Measurements from ENCODE around the gene PA2G4.

Gene PA2G4

DNA sequence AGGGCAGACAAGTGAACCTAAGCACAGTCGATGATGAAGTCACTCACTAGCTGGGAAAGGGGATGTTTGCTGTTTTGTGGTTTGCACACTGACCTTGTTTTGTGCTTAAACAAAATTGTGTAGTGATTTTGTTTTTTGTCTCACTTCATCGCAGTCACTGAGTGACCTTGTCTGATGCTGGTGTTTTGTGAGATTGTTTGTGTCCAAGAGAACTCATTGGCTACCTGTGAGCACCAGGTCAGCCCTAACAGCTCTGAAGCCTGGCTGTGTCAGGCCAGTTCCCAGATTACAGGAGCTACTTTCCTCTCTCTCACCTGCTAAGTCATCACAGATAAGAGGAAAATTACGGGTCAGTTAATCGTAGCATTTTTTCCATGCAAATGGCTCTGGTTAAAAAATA is 19.8 kb downstream of the PA2G4 start:
- no peak for DNase-seq (ENCODE audit: low read depth in 2 of 2)

GRCh38 chr12:56126732-56127239 is 22.4 kb downstream of the PA2G4 start:
- no peak for DNase-seq (ENCODE audit: low read depth in 2 of 2)

GRCh38 chr12:56127485-56127887 is 23.1 kb downstream of the PA2G4 start:
- DNase-seq (ENCODE audit: low read depth in 2 of 2) = no peak

DNA sequence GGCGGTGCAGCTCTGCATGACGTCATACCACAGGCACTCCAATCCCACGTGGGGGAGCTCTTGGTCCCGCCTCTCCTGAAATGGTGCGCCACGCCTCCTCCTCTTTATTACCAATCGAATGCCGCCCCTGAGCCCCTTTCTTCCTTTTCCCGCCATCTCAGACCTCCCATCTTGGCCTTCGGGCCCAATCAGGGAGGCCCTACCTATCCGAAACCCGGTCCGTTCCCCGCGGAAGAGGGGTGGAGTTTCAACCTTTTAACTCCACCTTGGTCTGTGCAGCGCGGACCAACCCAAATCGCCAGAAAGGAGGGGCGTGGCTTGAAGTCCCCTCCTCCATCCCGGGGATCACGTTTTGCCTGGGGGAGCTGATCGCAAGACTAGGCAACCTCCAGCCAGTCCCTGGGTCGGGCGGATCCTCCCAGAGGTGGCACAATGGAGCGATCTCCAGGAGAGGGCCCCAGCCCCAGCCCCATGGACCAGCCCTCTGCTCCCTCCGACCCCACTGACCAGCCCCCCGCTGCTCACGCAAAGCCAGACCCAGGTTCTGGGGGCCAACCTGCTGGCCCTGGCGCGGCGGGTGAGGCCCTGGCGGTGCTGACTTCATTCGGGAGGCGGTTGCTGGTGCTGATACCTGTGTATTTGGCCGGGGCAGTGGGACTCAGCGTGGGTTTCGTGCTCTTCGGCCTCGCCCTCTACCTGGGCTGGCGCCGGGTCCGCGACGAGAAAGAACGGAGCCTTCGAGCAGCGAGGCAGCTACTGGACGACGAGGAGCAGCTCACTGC is 23.7 kb downstream of the PA2G4 start, which contains the start of gene ESYT1:
Gene ESYT1 (plus strand): TSS at position 380 of the 782 bp plus-strand sequence. CDS start 53 bp downstream, at position 433.
- DNase-seq (ENCODE audit: low read depth in 2 of 2) = peak; percentile 89 to 96

GRCh38 chr12:56128670-56129205 is 24.4 kb downstream of the PA2G4 start:
- no peak for DNase-seq (ENCODE audit: low read depth in 2 of 2)

- DNase-seq (ENCODE audit: low read depth in 2 of 2) = peak; percentile 34 to 55
Observed at GRCh38 chr12:56129206-56129941, 25.0 kb downstream of the PA2G4 start.

DNA sequence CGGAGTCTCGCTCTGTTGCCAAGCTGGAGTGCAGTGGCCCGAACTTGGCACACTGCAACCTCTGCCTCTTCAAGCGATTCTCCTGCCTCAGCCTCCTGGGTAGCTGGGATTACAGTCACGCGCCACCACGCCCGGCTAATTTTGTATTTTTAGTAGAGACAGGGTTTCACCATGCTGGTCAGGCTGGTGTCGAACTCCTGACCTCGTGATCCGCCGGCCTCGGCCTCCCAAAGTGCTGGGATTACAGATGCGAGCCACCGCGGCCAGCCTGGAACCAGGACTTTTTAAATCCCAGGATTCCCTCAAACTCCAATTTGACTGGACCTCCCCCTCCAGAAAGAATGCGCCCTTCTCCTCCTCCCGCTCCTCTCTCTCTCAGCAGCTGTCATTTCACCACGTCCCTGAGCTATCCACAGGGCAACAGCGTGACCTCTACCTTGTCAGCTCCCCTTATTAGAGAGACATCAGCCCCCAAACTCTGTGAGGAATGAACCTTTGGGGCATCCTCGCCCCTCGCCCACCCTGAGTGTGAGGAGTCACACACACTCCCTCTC is 25.7 kb downstream of the PA2G4 start:
- DNase-seq (ENCODE audit: low read depth in 2 of 2) = no peak

GRCh38 chr12:56130876-56131275 is 26.5 kb downstream of the PA2G4 start:
- no peak for DNase-seq (ENCODE audit: low read depth in 2 of 2)

- no peak for DNase-seq (ENCODE audit: low read depth in 2 of 2)
Observed at GRCh38 chr12:56134897-56135296, 30.5 kb downstream of the PA2G4 start.

- DNase-seq (ENCODE audit: low read depth in 2 of 2) = no peak
Observed at GRCh38 chr12:56137853-56138571, 33.7 kb downstream of the PA2G4 start.

DNA sequence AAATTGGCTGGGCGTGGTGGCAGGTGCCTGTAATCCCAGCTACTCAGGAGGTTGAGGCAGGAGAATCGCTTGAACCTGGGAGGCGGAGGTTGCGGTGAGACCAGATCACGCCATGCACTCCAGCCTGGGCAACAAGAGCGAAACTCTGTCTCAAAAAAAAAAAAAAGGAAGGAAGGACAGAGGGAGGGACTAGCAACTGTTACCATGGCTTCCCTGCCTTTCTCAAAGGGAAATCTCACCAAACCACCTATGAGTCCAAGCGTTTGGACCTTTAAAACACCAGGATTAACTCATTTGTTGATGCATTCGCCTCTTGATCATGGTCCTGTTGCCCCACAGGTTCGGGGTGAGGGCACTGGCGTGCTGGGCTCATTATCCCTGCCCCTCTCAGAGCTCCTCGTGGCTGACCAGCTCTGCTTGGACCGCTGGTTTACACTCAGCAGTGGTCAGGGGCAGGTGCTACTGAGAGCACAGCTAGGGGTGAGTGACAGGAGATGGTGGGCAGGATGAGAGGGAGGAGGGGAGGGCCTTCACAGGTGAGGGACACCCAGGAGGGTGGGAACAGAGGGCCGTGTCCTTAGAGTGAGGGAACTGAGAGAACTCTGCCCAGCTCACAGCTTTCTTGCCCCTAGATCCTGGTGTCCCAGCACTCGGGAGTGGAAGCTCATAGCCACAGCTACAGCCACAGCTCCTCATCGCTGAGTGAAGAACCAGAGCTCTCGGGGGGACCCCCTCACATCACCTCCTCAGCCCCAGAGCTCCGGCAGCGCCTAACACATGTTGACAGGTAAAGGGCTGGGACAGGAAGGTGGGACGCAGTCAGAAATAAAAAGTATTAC is 37.8 kb downstream of the PA2G4 start:
- no peak for DNase-seq (ENCODE audit: low read depth in 2 of 2)

GRCh38 chr12:56143217-56143616 is 38.9 kb downstream of the PA2G4 start:
- DNase-seq (ENCODE audit: low read depth in 2 of 2) = no peak

GRCh38 chr12:56143870-56144269 is 39.5 kb downstream of the PA2G4 start:
- no peak for DNase-seq (ENCODE audit: low read depth in 2 of 2)

GRCh38 chr12:56145217-56145616 is 40.9 kb downstream of the PA2G4 start:
- no peak for DNase-seq (ENCODE audit: low read depth in 2 of 2)

- no peak for DNase-seq (ENCODE audit: low read depth in 2 of 2)
Observed at GRCh38 chr12:56146492-56147460, 42.4 kb downstream of the PA2G4 start.

GRCh38 chr12:56150563-56150962 is 46.2 kb downstream of the PA2G4 start:
- DNase-seq (ENCODE audit: low read depth in 2 of 2) = no peak

DNA sequence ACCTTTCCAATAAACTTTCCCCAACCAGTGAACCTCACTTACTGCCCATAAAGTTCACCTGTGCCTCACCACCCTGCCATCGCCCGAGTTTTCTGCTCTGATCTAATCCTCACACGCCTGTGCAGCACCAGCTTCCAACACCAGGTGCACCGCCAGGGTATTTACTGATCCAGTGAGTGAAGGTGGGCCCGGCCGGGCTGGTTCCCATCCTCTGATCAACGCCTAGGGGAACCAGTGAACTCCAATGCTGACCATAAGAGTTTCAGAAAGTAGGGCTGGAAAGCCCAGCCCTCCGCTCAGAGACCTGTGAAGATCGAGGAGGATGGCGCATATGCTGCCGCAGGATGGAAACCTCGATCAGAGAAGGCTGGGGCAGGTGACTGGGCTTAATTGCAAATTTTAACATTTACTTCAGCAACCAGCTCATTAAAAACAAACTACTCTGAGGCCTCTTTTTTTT is 47.3 kb downstream of the PA2G4 start:
- peak; percentile 66 to 67 for DNase-seq (ENCODE audit: low read depth in 2 of 2)

- DNase-seq (ENCODE audit: low read depth in 2 of 2) = peak; percentile 91 to 95
Observed at GRCh38 chr12:56152132-56152755, 47.9 kb downstream of the PA2G4 start, which contains the start of gene MYL6B. TSS of gene MYL6B (plus strand) at chr12:56152587. CDS start at chr12:56153919, 1,332 bp downstream.

All from stimulated activated CD4-positive, alpha-beta T cell treated with anti-CD3 and anti-CD28 coated beads, Interleukin-4, amount 100 ng/mL, for 48 hours (primary cell).